ENCODE results near the gene TF. TPM values are rescaled to one million over a fixed set of nuclear protein-coding genes. Genes with fewer than 3 reads are reported as not detected.

Gene TF
- polyA plus RNA-seq, 1 donor, result 7.9 TPM

GRCh38 chr3:133812872-133813271 lies 66.7 kb downstream of the TF start:
- DNase-seq, result no peak

- DNase-seq, result no peak
Measured at GRCh38 chr3:133815386-133815785, 69.2 kb downstream of the TF start.

- DNase-seq, result no peak
Measured at GRCh38 chr3:133820129-133820528, 73.9 kb downstream of the TF start.

- no peak for DNase-seq
Measured at GRCh38 chr3:133820889-133821675, 74.9 kb downstream of the TF start.

- DNase-seq, result no peak
Measured at GRCh38 chr3:133821767-133822638, 75.8 kb downstream of the TF start.

- no peak for DNase-seq
Measured at GRCh38 chr3:133824961-133825485, 78.8 kb downstream of the TF start.

GRCh38 chr3:133825969-133826727 lies 80.0 kb downstream of the TF start:
- DNase-seq, result no peak

GRCh38 chr3:133827136-133827535 lies 80.9 kb downstream of the TF start:
- DNase-seq, result no peak

GRCh38 chr3:133827684-133828083 lies 81.5 kb downstream of the TF start:
- no peak for DNase-seq

GRCh38 chr3:133828576-133829309 lies 82.5 kb downstream of the TF start:
- no peak for DNase-seq

GRCh38 chr3:133829310-133829707 lies 83.1 kb downstream of the TF start:
- no peak for DNase-seq

- DNase-seq, result no peak
Measured at GRCh38 chr3:133830071-133830470, 83.9 kb downstream of the TF start.

- DNase-seq, result no peak
Measured at GRCh38 chr3:133831966-133832801, 86.0 kb downstream of the TF start.

- no peak for DNase-seq
Measured at GRCh38 chr3:133832802-133833144, 86.6 kb downstream of the TF start.

GRCh38 chr3:133833267-133833666 lies 87.1 kb downstream of the TF start:
- no peak for DNase-seq

GRCh38 chr3:133833880-133834620 lies 87.9 kb downstream of the TF start:
- no peak for DNase-seq

GRCh38 chr3:133834621-133835417 lies 88.6 kb downstream of the TF start:
- no peak for DNase-seq

- no peak for DNase-seq
Measured at GRCh38 chr3:133835418-133835743, 89.2 kb downstream of the TF start.

- no peak for DNase-seq
Measured at GRCh38 chr3:133835961-133836360, 89.8 kb downstream of the TF start.

Data from left kidney (tissue), 2 donors.